Middle frontal gyrus (tissue), 1 donor: ENCODE measurements around the gene CDCA5.

Source experiments
- DNase-seq: peaks from one replicate; pipeline ENCODE4 v3.0.0-alpha.2; 2015; ENCODE audit warnings: low spot score; ENCODE audit errors: extremely low spot score

Gene CDCA5

GRCh38 chr11:65077451-65077850, 6.4 kb downstream of the CDCA5 start:
- no peak for DNase-seq

- no peak for DNase-seq
Measured at GRCh38 chr11:65072631-65072966, 11.2 kb downstream of the CDCA5 start.

- no peak for DNase-seq
Measured at GRCh38 chr11:65071907-65072630, 11.8 kb downstream of the CDCA5 start.

- no peak for DNase-seq
Measured at GRCh38 chr11:65069217-65069616, 14.6 kb downstream of the CDCA5 start.

GRCh38 chr11:65067446-65067845, 16.4 kb downstream of the CDCA5 start:
- no peak for DNase-seq

- DNase-seq = no peak
Measured at GRCh38 chr11:65066805-65067291, 17.0 kb downstream of the CDCA5 start.

- DNase-seq = no peak
Measured at GRCh38 chr11:65066315-65066714, 17.5 kb downstream of the CDCA5 start.

GRCh38 chr11:65065851-65066250, 18.0 kb downstream of the CDCA5 start:
- DNase-seq = no peak

- DNase-seq = no peak
Measured at GRCh38 chr11:65064847-65065240, 19.0 kb downstream of the CDCA5 start.

GRCh38 chr11:65063532-65063931, 20.3 kb downstream of the CDCA5 start:
- no peak for DNase-seq

- DNase-seq = no peak
Measured at GRCh38 chr11:65060913-65061408, 22.9 kb downstream of the CDCA5 start.

- no peak for DNase-seq
Measured at GRCh38 chr11:65059959-65060824, 23.6 kb downstream of the CDCA5 start.

GRCh38 chr11:65059523-65059922, 24.3 kb downstream of the CDCA5 start:
- DNase-seq = no peak

- DNase-seq = no peak
Measured at GRCh38 chr11:65058419-65059054, 25.3 kb downstream of the CDCA5 start, which contains the start of gene NAALADL1. Gene NAALADL1, minus strand, starts transcription at chr11:65058553. Its CDS starts 32 bp downstream, at chr11:65058521.

GRCh38 chr11:65058012-65058411, 25.8 kb downstream of the CDCA5 start:
- DNase-seq = no peak

GRCh38 chr11:65057526-65057925, 26.3 kb downstream of the CDCA5 start:
- DNase-seq = no peak

- DNase-seq = no peak
Measured at GRCh38 chr11:65056999-65057398, 26.8 kb downstream of the CDCA5 start.

GRCh38 chr11:65055538-65055937, 28.3 kb downstream of the CDCA5 start:
- no peak for DNase-seq

GRCh38 chr11:65053827-65054508, 29.9 kb downstream of the CDCA5 start:
- no peak for DNase-seq

GRCh38 chr11:65051398-65051858, 32.4 kb downstream of the CDCA5 start:
- no peak for DNase-seq
